Measurements from ENCODE around the gene WDR93.

WDR93 gene

DNA sequence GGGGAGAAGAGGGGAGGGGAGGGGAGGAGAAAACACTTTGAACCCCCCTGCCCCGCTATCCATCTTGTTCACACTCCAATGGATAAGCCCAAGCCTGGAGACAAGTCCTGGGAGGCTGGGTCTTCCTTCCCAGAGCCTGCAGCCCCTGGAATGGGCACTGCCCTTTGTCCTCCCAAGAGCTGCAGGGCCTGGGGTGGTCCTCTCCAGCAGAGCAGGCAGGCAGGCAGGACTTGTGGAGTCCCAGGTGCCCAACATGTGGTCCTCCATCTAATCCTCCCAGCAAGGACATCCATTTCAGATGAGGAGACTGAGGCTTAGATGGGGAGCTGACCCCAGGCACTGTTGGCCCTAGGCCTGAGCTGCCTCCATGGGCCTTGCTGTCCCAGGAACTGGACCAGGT, 75.1 kb downstream of the WDR93 start:
- DNase-seq (ENCODE audit: low read depth) = no peak
- no peak overlapping the region for H3K4me3 ChIP-seq (ENCODE audit: low read depth, low read length)
- TF ChIP-seq MYC (IDR thresholded peaks at IDR 0.05; ENCODE audit: low read depth, low read length) = no peak
- TF ChIP-seq POLR2A (IDR thresholded peaks at IDR 0.05; ENCODE audit: extremely low read depth, insufficient read length) = no peak
- TF ChIP-seq, protein P1, sequence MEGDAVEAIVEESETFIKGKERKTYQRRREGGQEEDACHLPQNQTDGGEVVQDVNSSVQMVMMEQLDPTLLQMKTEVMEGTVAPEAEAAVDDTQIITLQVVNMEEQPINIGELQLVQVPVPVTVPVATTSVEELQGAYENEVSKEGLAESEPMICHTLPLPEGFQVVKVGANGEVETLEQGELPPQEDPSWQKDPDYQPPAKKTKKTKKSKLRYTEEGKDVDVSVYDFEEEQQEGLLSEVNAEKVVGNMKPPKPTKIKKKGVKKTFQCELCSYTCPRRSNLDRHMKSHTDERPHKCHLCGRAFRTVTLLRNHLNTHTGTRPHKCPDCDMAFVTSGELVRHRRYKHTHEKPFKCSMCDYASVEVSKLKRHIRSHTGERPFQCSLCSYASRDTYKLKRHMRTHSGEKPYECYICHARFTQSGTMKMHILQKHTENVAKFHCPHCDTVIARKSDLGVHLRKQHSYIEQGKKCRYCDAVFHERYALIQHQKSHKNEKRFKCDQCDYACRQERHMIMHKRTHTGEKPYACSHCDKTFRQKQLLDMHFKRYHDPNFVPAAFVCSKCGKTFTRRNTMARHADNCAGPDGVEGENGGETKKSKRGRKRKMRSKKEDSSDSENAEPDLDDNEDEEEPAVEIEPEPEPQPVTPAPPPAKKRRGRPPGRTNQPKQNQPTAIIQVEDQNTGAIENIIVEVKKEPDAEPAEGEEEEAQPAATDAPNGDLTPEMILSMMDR (IDR thresholded peaks at IDR 0.05; ENCODE audit: low read depth, low read length) = no peak
- TF ChIP-seq MAX (IDR thresholded peaks at IDR 0.05; ENCODE audit: low read depth, low read length) = no peak

- no peak overlapping the region for H3K4me3 ChIP-seq (ENCODE audit: low read depth, low read length)
- DNase-seq (ENCODE audit: low read depth) = no peak
- TF ChIP-seq MYC (IDR thresholded peaks at IDR 0.05; ENCODE audit: low read depth, low read length) = no peak
- TF ChIP-seq POLR2A (IDR thresholded peaks at IDR 0.05; ENCODE audit: extremely low read depth, insufficient read length) = no peak
- TF ChIP-seq MAX (IDR thresholded peaks at IDR 0.05; ENCODE audit: low read depth, low read length) = no peak
These were observed 76.0 kb downstream of the WDR93 start for GRCh38 chr15:89766357-89767311.

GRCh38 chr15:89767411-89767915, 76.9 kb downstream of the WDR93 start:
- no peak for TF ChIP-seq POLR2A (IDR thresholded peaks at IDR 0.05; ENCODE audit: extremely low read depth, insufficient read length)
- no peak for TF ChIP-seq MAX (IDR thresholded peaks at IDR 0.05; ENCODE audit: low read depth, low read length)
- no peak for TF ChIP-seq MYC (IDR thresholded peaks at IDR 0.05; ENCODE audit: low read depth, low read length)
- TF ChIP-seq, protein P1 (IDR thresholded peaks at IDR 0.05; ENCODE audit: low read depth, low read length) = no peak
- DNase-seq (ENCODE audit: low read depth) = no peak
- H3K4me3 ChIP-seq (ENCODE audit: low read depth, low read length) = no peak overlapping the region

DNA sequence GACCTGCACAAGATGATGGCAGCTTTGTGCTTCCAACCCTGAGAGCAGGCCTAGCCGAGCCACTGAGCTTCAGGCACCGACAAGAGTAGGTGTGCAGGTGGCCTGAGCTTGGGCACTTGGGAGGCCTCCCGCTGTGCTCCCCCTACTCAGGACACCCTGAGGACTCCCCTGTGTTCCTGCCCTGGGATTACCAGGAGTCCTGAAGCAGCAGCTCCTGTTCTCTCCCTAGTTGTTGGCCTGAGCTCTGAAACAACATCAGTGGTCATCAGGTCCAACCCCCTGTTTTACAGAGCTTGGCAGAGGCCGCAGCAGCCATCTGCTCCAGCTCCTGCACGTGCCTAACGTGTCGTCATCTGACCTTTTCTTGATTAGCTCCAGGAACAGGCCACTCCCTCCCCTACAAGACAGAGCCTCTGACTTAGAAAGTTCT, 77.5 kb downstream of the WDR93 start:
- no peak for TF ChIP-seq MYC (IDR thresholded peaks at IDR 0.05; ENCODE audit: low read depth, low read length)
- TF ChIP-seq MAX (IDR thresholded peaks at IDR 0.05; ENCODE audit: low read depth, low read length) = no peak
- TF ChIP-seq, protein P1 (IDR thresholded peaks at IDR 0.05; ENCODE audit: low read depth, low read length) = no peak
- no peak for TF ChIP-seq POLR2A (IDR thresholded peaks at IDR 0.05; ENCODE audit: extremely low read depth, insufficient read length)
- no peak for DNase-seq (ENCODE audit: low read depth)
- no peak overlapping the region for H3K4me3 ChIP-seq (ENCODE audit: low read depth, low read length)

- H3K4me3 ChIP-seq (ENCODE audit: low read depth, low read length) = no peak overlapping the region
- no peak for DNase-seq (ENCODE audit: low read depth)
- TF ChIP-seq POLR2A (IDR thresholded peaks at IDR 0.05; ENCODE audit: extremely low read depth, insufficient read length) = no peak
- TF ChIP-seq MYC (IDR thresholded peaks at IDR 0.05; ENCODE audit: low read depth, low read length) = no peak
- TF ChIP-seq, protein P1 (IDR thresholded peaks at IDR 0.05; ENCODE audit: low read depth, low read length) = no peak
- no peak for TF ChIP-seq MAX (IDR thresholded peaks at IDR 0.05; ENCODE audit: low read depth, low read length)
These were observed 78.8 kb downstream of the WDR93 start for GRCh38 chr15:89769366-89769765.

- no peak overlapping the region for H3K4me3 ChIP-seq (ENCODE audit: low read depth, low read length)
- no peak for DNase-seq (ENCODE audit: low read depth)
- TF ChIP-seq MYC (IDR thresholded peaks at IDR 0.05; ENCODE audit: low read depth, low read length) (no peak), MAX (IDR thresholded peaks at IDR 0.05; ENCODE audit: low read depth, low read length) (no peak), POLR2A (IDR thresholded peaks at IDR 0.05; ENCODE audit: extremely low read depth, insufficient read length) (no peak)
- TF ChIP-seq, protein P1 (IDR thresholded peaks at IDR 0.05; ENCODE audit: low read depth, low read length) = no peak
These were observed 79.4 kb downstream of the WDR93 start for GRCh38 chr15:89770041-89770440.
